Measurements from ENCODE around the gene LRP8. TPM values are rescaled to one million over a fixed set of nuclear protein-coding genes. Genes with fewer than 3 reads are reported as not detected.

Gene LRP8
- total and polyA plus RNA-seq, 2 donors (not counting 3 experiments of a cell fraction or from before 2014, with no cell fraction given) = 40.9 to 62.2 TPM

- Histone ChIP-seq H3K9me1 (replicated peaks; ENCODE audit: control insufficient read depth, extremely low read depth, insufficient read depth, low read length) (no peaks in the 10 kb centered on the region), H3K27ac (ENCODE audit: insufficient read depth, low read depth, low read length) (no peak overlapping the region), H3K36me3 (ENCODE audit: control insufficient read depth in 2 of 2, extremely low read depth in 1 of 2, insufficient read depth in 2 of 2, low read length in 2 of 2) (peaks cover 16 to 17% of the 10 kb centered on the region in 2 experiments), H3K79me2 (ENCODE audit: control insufficient read depth, insufficient read depth, low read length) (no peaks in the 10 kb centered on the region), H3K4me1 (ENCODE audit: control insufficient read depth, extremely low read depth, insufficient read depth, low read length) (no peaks in the 10 kb centered on the region), H2AFZ (ENCODE audit: low read depth, low read length) (no peak overlapping the region), H3K4me3 (replicated peaks in 1 of 3; ENCODE audit: insufficient read depth in 1 of 3, low read depth in 1 of 3, low read length in 3 of 3) (no peak overlapping the region), H3K9ac (replicated peaks; ENCODE audit: extremely low read depth, insufficient read depth, low read length) (no peak overlapping the region), H4K20me1 (replicated peaks; ENCODE audit: control insufficient read depth, extremely low read depth, insufficient read depth, low read length) (no peaks in the 10 kb centered on the region), H3K4me2 (ENCODE audit: insufficient read depth, low read length) (no peak overlapping the region), H3K27me3 (ENCODE audit: control insufficient read depth in 2 of 2, insufficient read depth in 2 of 2, low read length in 2 of 2) (no peaks in the 10 kb centered on the region), H3K9me3 (replicated peaks; ENCODE audit: control insufficient read depth, insufficient read depth, low read length) (no peaks in the 10 kb centered on the region)
- TF ChIP-seq MAX (IDR thresholded peaks at IDR 0.05; ENCODE audit: insufficient read depth, insufficient read length) (no peak), GATA2 (IDR thresholded peaks at IDR 0.05; ENCODE audit: insufficient read depth, insufficient read length, low read depth, low read length) (no peak), JUN (IDR thresholded peaks at IDR 0.05; ENCODE audit: borderline replicate concordance, insufficient read depth, insufficient read length, low read depth) (no peak)
- ChIA-PET CTCF (interaction anchor here (1.3 kb wide), 1 partner anchor 129 kb away, joined by 4 read pairs; no protein-coding TSS in a partner anchor), POLR2A (no interaction called here)
- FAIRE-seq (no peak), DNase-seq (ENCODE audit: low read depth, low spot score) (no peak)
- intact Hi-C loops (cut with micrococcal nuclease) = no loop called here
- no TSS peak for BruUV-seq (replicated peaks)
- dilution Hi-C loops (cut with MboI; ENCODE audit: extremely low pct_ligation_motif_present, low sequenced_read_pairs) = no loop called here
Observed at GRCh38 chr1:53264048-53264447, 63.8 kb downstream of the LRP8 start.

DNA sequence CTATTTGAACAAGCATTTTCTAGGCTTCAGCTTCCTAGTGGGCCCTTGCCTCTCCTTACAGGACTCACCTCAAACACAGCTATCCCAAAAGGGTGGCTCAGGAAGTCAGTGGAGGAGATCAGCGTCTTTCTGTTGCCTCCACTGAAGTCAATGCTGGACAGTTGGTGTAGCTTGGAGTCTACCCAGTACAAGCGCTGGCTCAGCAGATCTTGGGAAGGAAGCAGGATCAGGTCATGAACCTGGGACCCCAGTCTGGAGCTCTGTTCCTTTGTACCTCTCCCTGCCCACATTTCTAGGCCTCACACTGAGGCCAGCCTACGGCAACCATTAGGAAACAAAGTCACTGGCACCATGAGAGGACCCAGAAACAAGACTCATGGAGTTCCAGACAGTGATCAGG lies 65.9 kb downstream of the LRP8 start:
- no peaks in the 10 kb centered on the region for H3K9me3 ChIP-seq (replicated peaks; ENCODE audit: control insufficient read depth, insufficient read depth, low read length)
- TF ChIP-seq EZH2 (IDR thresholded peaks at IDR 0.05; ENCODE audit: borderline replicate concordance, low read depth, low read length, severe bottlenecking) (no peak), FOS (IDR thresholded peaks at IDR 0.05; ENCODE audit: borderline replicate concordance, insufficient read depth, low read length) (no peak)
- no peaks in the 10 kb centered on the region for H3K4me1 ChIP-seq (ENCODE audit: control insufficient read depth, extremely low read depth, insufficient read depth, low read length)
- no peak overlapping the region for H3K4me2 ChIP-seq (ENCODE audit: insufficient read depth, low read length)
- CTCF ChIA-PET = interaction anchor here (1.4 kb wide), 1 partner anchor 132 kb away, joined by 3 read pairs; no protein-coding TSS in a partner anchor
- no peak overlapping the region for H3K4me3 ChIP-seq (replicated peaks in 1 of 3; ENCODE audit: insufficient read depth in 1 of 3, low read depth in 1 of 3, low read length in 3 of 3)
- FAIRE-seq (no peak), DNase-seq (ENCODE audit: low read depth, low spot score) (no peak)
- BruUV-seq (replicated peaks) = no TSS peak
- no peaks in the 10 kb centered on the region for H4K20me1 ChIP-seq (replicated peaks; ENCODE audit: control insufficient read depth, extremely low read depth, insufficient read depth, low read length)
- H3K27ac ChIP-seq (ENCODE audit: insufficient read depth, low read depth, low read length) = no peak overlapping the region
- H3K9ac ChIP-seq (replicated peaks; ENCODE audit: extremely low read depth, insufficient read depth, low read length) = no peak overlapping the region
- no peak overlapping the region for H2AFZ ChIP-seq (ENCODE audit: low read depth, low read length)
- dilution Hi-C loops (cut with MboI; ENCODE audit: extremely low pct_ligation_motif_present, low sequenced_read_pairs) (no loop called here), intact Hi-C loops (cut with micrococcal nuclease) (no loop called here)
- no peaks in the 10 kb centered on the region for H3K9me1 ChIP-seq (replicated peaks; ENCODE audit: control insufficient read depth, extremely low read depth, insufficient read depth, low read length)
- peaks cover 16 to 19% of the 10 kb centered on the region in 2 experiments for H3K36me3 ChIP-seq (ENCODE audit: control insufficient read depth in 2 of 2, extremely low read depth in 1 of 2, insufficient read depth in 2 of 2, low read length in 2 of 2)
- H3K27me3 ChIP-seq (ENCODE audit: control insufficient read depth in 2 of 2, insufficient read depth in 2 of 2, low read length in 2 of 2) = no peaks in the 10 kb centered on the region
- POLR2A ChIA-PET = no interaction called here
- no peaks in the 10 kb centered on the region for H3K79me2 ChIP-seq (ENCODE audit: control insufficient read depth, insufficient read depth, low read length)
